ENCODE results near the gene AURKB.
"Not testable (repeated sequence)": the region's sequence is repeated elsewhere in the genome, so short reads cannot be mapped to it uniquely, and the experiment has no call there.

AURKB gene

GRCh38 chr17:8187517-8188262 lies 22.7 kb downstream of the AURKB start:
- peak; percentile 90 for DNase-seq

- peak; percentile 89 for DNase-seq
Measured at GRCh38 chr17:8186787-8187516, 23.4 kb downstream of the AURKB start.

GRCh38 chr17:8186446-8186786 lies 24.0 kb downstream of the AURKB start:
- no peak for DNase-seq

- DNase-seq: peak; percentile 58
Measured at GRCh38 chr17:8185582-8186445, 24.6 kb downstream of the AURKB start.

GRCh38 chr17:8176998-8177731 lies 33.2 kb downstream of the AURKB start:
- DNase-seq: no peak

- peak; percentile 91 for DNase-seq
Measured at GRCh38 chr17:8176197-8176940, 34.0 kb downstream of the AURKB start, which contains the start of gene TMEM107. TMEM107 (minus strand) TSS chr17:8176380; CDS start chr17:8176286, 94 bp downstream.

- peak; percentile 53 for DNase-seq
Measured at GRCh38 chr17:8175795-8176196, 34.6 kb downstream of the AURKB start.

- no peak for DNase-seq
Measured at GRCh38 chr17:8173871-8174322, 36.5 kb downstream of the AURKB start.

GRCh38 chr17:8173056-8173870 lies 37.1 kb downstream of the AURKB start:
- DNase-seq: peak; percentile 95

- DNase-seq: not testable (repeated sequence)
Measured at GRCh38 chr17:8170186-8170585, 40.2 kb downstream of the AURKB start.

GRCh38 chr17:8167526-8167925 lies 42.8 kb downstream of the AURKB start:
- no peak for DNase-seq

GRCh38 chr17:8166731-8167130 lies 43.6 kb downstream of the AURKB start:
- DNase-seq: no peak

GRCh38 chr17:8164815-8165131 lies 45.6 kb downstream of the AURKB start:
- no peak for DNase-seq

GRCh38 chr17:8163978-8164814 lies 46.2 kb downstream of the AURKB start:
- DNase-seq: peak; percentile 28

- peak; percentile 53 for DNase-seq
Measured at GRCh38 chr17:8162997-8163977, 47.1 kb downstream of the AURKB start.

- peak; percentile 70 for DNase-seq
Measured at GRCh38 chr17:8162233-8162996, 48.0 kb downstream of the AURKB start, which contains the start of gene VAMP2. VAMP2 (minus strand) TSS chr17:8162948; CDS start chr17:8162879, 69 bp downstream.

- DNase-seq: no peak
Measured at GRCh38 chr17:8161289-8162232, 48.8 kb downstream of the AURKB start.
